HepG2 (cell line): ENCODE measurements around the gene FER1L5. TPM values are rescaled to one million over a fixed set of nuclear protein-coding genes. Genes with fewer than 3 reads are reported as not detected.

ENCODE experiments used
- ERF ChIP-seq: IDR thresholded peaks from 2 replicates; pipeline ENCODE4 v1.6.1; 2018; ENCODE audit warnings: missing biosample characterization, missing genetic modification reagents
- HDAC6 ChIP-seq: fragments of 200-600 bp; sonication (generic); IDR thresholded peaks from 2 replicates; pipeline ENCODE4 v1.7.0; 2017; ENCODE audit warnings: mild to moderate bottlenecking, antibody characterized with exemption, low read length, low read depth
- HIVEP1 ChIP-seq: sonication (generic); formaldehyde crosslinking; IDR thresholded peaks from 2 replicates; pipeline ENCODE4 v1.4.0; 2020; ENCODE audit warnings: mild to moderate bottlenecking, missing genetic modification reagents
- KDM1A ChIP-seq: IDR thresholded peaks from 2 replicates; pipeline ENCODE4 v1.6.1; 2016; ENCODE audit warnings: missing compliant biosample characterization
- KDM4B ChIP-seq: sonication (generic); formaldehyde crosslinking; IDR thresholded peaks from 2 replicates; pipeline ENCODE4 v1.4.0; 2020; ENCODE audit warnings: missing genetic modification reagents
- MAFF ChIP-seq: IDR thresholded peaks from 2 replicates; pipeline ENCODE4 v1.6.1; 2011; ENCODE audit warnings: low read depth, low read length, improper control_type of control experiment
- MXD4 ChIP-seq: IDR thresholded peaks from 2 replicates; pipeline ENCODE4 v1.6.1; 2016; ENCODE audit warnings: mild to moderate bottlenecking, missing biosample characterization, missing genetic modification reagents
- RELA ChIP-seq: sonication (generic); formaldehyde crosslinking; IDR thresholded peaks from 2 replicates; pipeline ENCODE4 v1.4.0; 2020; ENCODE audit warnings: missing genetic modification reagents
- RNF2 ChIP-seq: fragments of 450-650 bp; conservative IDR thresholded peaks from 2 replicates; pipeline ENCODE4 v1.6.1; 2016; ENCODE audit warnings: low read depth
- SSRP1 ChIP-seq: IDR thresholded peaks from 2 replicates; pipeline ENCODE4 v1.6.1; 2016; ENCODE audit warnings: control low read depth
- TOE1 ChIP-seq: sonication (generic); formaldehyde crosslinking; IDR thresholded peaks from 2 replicates; pipeline ENCODE4 v1.4.0; 2020; ENCODE audit warnings: mild to moderate bottlenecking, missing genetic modification reagents
- ZIK1 ChIP-seq: sonication (generic); formaldehyde crosslinking; IDR thresholded peaks from 2 replicates; pipeline ENCODE4 v1.5.0; 2020; ENCODE audit warnings: mild to moderate bottlenecking, low read depth, missing genetic modification reagents, borderline replicate concordance
- ZNF124 ChIP-seq: sonication (generic); formaldehyde crosslinking; IDR thresholded peaks from 2 replicates; pipeline ENCODE4 v1.4.0; 2020; ENCODE audit warnings: missing genetic modification reagents
- ZNF138 ChIP-seq: sonication (generic); formaldehyde crosslinking; IDR thresholded peaks from 2 replicates; pipeline ENCODE4 v1.5.0; 2020; ENCODE audit warnings: mild to moderate bottlenecking, low read depth, missing genetic modification reagents
- ZNF34 ChIP-seq: sonication (generic); formaldehyde crosslinking; IDR thresholded peaks from 2 replicates; pipeline ENCODE4 v1.4.0; 2020; ENCODE audit warnings: mild to moderate bottlenecking, missing genetic modification reagents, borderline replicate concordance
- ZNF558 ChIP-seq: sonication (generic); formaldehyde crosslinking; IDR thresholded peaks from 2 replicates; pipeline ENCODE4 v1.9.0; 2022; ENCODE audit warnings: mild to moderate bottlenecking, missing genetic modification reagents, borderline replicate concordance
- ZNF644 ChIP-seq: IDR thresholded peaks from 2 replicates; pipeline ENCODE4 v1.6.1; 2016; ENCODE audit warnings: low read depth
- ZNF652 ChIP-seq: IDR thresholded peaks from 2 replicates; pipeline ENCODE4 v1.6.1; 2016; ENCODE audit warnings: low read depth, borderline replicate concordance
- polyA plus RNA-seq, 8 experiments: library from polyadenylated mRNA; depleted of rRNA in 3 of 8; stranded (reverse) in 7 of 8; unstranded in 1 of 8; fragments of >200 nt; fragmentation: Illumina TruSeq in 4 of 8; extraction: Trizol in 4 of 8; gene quantifications; 2 replicates each; pipeline versions ENCODE4 v1.2.1 to v1.2.3, GENCODE V29; 2011 to 2016; ENCODE audit warnings: low read depth in 4 of 8, missing spikeins in 1 of 8, mixed read lengths in 1 of 8; ENCODE audit not compliant: insufficient read depth in 1 of 8
- total RNA-seq, 5 experiments: library from RNA; depleted of rRNA; stranded (reverse); fragments of >200 nt; fragmentation: Illumina TruSeq; extraction: Trizol; gene quantifications; 2 replicates each; pipeline ENCODE4 v1.2.3, GENCODE V29; 2016; ENCODE audit warnings: low read depth in 1 of 5
- TF ChIP-seq, protein P1 (sequence below): IDR thresholded peaks from 2 replicates; pipeline ENCODE4 v1.6.1; 2016
- TF ChIP-seq, protein P2 (sequence below): sonication (generic); formaldehyde crosslinking; IDR thresholded peaks from 2 replicates; pipeline ENCODE4 v1.8.1; 2023; ENCODE audit warnings: mild to moderate bottlenecking, inconsistent platforms, moderate library complexity, missing genetic modification reagents, borderline replicate concordance
- TF ChIP-seq, protein P3 (sequence below): sonication (generic); formaldehyde crosslinking; IDR thresholded peaks from 2 replicates; pipeline ENCODE4 v1.4.0; 2020; ENCODE audit warnings: missing genetic modification reagents
- TF ChIP-seq, protein P4 (sequence below): sonication (generic); formaldehyde crosslinking; IDR thresholded peaks from 2 replicates; pipeline ENCODE4 v1.9.0; 2021; ENCODE audit warnings: missing genetic modification reagents, mild to moderate bottlenecking, borderline replicate concordance
- TF ChIP-seq, protein P5 (sequence below): sonication (generic); formaldehyde crosslinking; IDR thresholded peaks from 2 replicates; pipeline ENCODE4 v1.4.0; 2020; ENCODE audit warnings: mild to moderate bottlenecking, missing genetic modification reagents
- TF ChIP-seq, protein P6 (sequence below), 2 experiments: fragments of 450-650 bp in 1 of 2; sonication (generic) in 1 of 2; formaldehyde crosslinking; IDR thresholded peaks; 2 replicates each; pipeline versions ENCODE4 v1.5.0 to v1.8.0; 2020 to 2022; ENCODE audit warnings: mild to moderate bottlenecking in 1 of 2, missing genetic modification reagents in 1 of 2

The FER1L5 gene
- total and polyA plus RNA-seq, 2 of the 13 experiments (the other 11 are each of a cell fraction or from before 2014, with no cell fraction given) = 0.02 to 0.08 TPM

DNA sequence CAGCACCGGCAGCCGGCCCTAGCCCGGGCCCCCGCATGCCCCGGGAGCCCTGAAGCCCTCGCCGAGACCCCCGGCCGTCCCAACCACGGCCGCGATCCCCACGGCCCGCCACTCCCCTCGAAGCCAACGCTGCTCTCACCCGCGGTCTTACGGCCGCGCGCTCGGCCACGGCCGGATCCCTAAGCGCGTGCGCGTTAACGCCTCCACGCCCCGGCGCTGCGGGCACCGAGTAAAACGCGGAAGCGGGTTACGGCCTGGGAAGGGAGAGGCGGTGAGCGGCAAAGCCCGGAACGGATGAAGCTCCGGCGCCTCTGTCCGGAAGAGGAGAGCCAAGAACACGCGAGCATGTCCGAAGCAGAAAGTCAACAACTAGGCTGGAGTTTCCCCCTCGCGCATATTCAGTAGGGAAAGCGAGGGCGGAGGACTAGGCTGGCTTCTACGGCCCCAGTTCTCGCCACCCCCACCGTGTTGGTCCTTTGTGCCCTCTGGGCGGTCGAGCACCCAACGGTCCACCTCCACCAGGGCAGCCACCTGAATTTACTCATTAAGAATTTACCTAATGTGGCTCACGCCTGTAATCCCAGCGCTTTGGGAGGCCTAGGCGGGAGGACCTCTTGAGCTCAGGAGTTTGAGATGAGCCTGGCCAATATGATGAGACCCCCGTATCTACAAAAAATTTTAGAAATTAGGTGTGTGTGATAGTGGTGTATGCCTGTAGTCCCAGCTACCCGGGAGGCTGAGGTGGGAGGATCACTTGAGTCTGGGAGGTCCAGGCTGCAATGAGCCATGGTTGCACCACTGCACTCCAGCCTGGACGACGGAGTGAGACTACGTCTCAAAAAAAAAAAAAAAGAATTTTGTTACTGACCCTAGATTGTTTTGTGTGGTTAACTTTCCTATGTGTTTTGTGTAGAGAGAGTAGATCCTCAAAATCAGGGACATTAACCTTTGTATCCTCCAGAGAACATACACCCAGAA, 4.1 kb upstream of the FER1L5 start, which contains the start of gene KANSL3 (continued):
- TF ChIP-seq, protein P1, sequence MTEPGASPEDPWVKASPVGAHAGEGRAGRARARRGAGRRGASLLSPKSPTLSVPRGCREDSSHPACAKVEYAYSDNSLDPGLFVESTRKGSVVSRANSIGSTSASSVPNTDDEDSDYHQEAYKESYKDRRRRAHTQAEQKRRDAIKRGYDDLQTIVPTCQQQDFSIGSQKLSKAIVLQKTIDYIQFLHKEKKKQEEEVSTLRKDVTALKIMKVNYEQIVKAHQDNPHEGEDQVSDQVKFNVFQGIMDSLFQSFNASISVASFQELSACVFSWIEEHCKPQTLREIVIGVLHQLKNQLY = peak; percentile 85
- TF ChIP-seq RELA (peak; percentile 81; the same call in 1 of the 2 replicates), HDAC6 (no peak), KDM1A (CRISPR knock-in tag) (peak; percentile 85; the same call in 1 of the 2 replicates), MAFF (peak; percentile 7; the same call in 1 of the 2 replicates), KDM4B (CRISPR knock-in tag) (peak; percentile 99), SSRP1 (peak; percentile 88), ZIK1 (CRISPR knock-in tag) (peak; percentile 96), ZNF138 (CRISPR knock-in tag) (peak; percentile 29), TOE1 (CRISPR knock-in tag) (peak; percentile 98), ZNF644 (CRISPR knock-in tag) (peak; percentile 72; the same call in 1 of the 2 replicates), ZNF652 (CRISPR knock-in tag) (peak; percentile 68; the same call in 1 of the 2 replicates), HIVEP1 (peak; percentile 87; the same call in 1 of the 2 replicates), ZNF34 (CRISPR knock-in tag) (no peak), ZNF558 (CRISPR knock-in tag) (peak; percentile 88), RNF2 (peak; percentile 98), ERF (peak; percentile 99), ZNF124 (CRISPR knock-in tag) (peak; percentile 98), MXD4 (CRISPR knock-in tag) (peak; percentile 93)
- TF ChIP-seq, protein P2, sequence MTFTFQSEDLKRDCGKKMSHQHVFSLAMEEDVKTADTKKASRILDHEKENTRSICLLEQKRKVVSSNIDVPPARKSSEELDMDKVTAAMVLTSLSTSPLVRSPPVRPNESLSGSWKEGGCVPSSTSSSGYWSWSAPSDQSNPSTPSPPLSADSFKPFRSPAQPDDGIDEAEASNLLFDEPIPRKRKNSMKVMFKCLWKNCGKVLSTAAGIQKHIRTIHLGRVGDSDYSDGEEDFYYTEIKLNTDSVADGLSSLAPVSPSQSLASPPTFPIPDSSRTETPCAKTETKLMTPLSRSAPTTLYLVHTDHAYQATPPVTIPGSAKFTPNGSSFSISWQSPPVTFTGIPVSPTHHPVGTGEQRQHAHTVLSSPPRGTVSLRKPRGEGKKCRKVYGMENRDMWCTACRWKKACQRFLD = peak; percentile 74; the same call in 1 of the 2 replicates
- TF ChIP-seq, protein P3, sequence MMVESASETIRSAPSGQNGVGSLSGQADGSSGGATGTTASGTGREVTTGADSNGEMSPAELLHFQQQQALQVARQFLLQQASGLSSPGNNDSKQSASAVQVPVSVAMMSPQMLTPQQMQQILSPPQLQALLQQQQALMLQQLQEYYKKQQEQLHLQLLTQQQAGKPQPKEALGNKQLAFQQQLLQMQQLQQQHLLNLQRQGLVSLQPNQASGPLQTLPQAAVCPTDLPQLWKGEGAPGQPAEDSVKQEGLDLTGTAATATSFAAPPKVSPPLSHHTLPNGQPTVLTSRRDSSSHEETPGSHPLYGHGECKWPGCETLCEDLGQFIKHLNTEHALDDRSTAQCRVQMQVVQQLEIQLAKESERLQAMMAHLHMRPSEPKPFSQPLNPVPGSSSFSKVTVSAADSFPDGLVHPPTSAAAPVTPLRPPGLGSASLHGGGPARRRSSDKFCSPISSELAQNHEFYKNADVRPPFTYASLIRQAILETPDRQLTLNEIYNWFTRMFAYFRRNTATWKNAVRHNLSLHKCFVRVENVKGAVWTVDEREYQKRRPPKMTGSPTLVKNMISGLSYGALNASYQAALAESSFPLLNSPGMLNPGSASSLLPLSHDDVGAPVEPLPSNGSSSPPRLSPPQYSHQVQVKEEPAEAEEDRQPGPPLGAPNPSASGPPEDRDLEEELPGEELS (CRISPR knock-in tag) = peak; percentile 87
- TF ChIP-seq, protein P4, sequence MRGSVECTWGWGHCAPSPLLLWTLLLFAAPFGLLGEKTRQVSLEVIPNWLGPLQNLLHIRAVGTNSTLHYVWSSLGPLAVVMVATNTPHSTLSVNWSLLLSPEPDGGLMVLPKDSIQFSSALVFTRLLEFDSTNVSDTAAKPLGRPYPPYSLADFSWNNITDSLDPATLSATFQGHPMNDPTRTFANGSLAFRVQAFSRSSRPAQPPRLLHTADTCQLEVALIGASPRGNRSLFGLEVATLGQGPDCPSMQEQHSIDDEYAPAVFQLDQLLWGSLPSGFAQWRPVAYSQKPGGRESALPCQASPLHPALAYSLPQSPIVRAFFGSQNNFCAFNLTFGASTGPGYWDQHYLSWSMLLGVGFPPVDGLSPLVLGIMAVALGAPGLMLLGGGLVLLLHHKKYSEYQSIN (CRISPR knock-in tag) = no peak
- TF ChIP-seq, protein P5, sequence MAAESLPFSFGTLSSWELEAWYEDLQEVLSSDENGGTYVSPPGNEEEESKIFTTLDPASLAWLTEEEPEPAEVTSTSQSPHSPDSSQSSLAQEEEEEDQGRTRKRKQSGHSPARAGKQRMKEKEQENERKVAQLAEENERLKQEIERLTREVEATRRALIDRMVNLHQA = peak; percentile 89
- TF ChIP-seq, protein P6, sequence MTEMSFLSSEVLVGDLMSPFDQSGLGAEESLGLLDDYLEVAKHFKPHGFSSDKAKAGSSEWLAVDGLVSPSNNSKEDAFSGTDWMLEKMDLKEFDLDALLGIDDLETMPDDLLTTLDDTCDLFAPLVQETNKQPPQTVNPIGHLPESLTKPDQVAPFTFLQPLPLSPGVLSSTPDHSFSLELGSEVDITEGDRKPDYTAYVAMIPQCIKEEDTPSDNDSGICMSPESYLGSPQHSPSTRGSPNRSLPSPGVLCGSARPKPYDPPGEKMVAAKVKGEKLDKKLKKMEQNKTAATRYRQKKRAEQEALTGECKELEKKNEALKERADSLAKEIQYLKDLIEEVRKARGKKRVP (CRISPR knock-in tag; IDR thresholded peaks at IDR 0.05) = peak in 1 of 2 experiments; percentile 84; a peak in 2 of 4 replicates
